GM23248 (cell line): Measurements from ENCODE around the gene AP2B1. TPM values are rescaled to one million over a fixed set of nuclear protein-coding genes. Genes with fewer than 3 reads are reported as not detected.

Source experiments
- DNase-seq: peaks from one replicate; pipeline ENCODE4 v3.0.0-alpha.2; 2015
- H2AFZ ChIP-seq: fragments of 200-600 bp; sonication (generic); 2 replicates; pipeline ENCODE4 v1.6.1; 2016; ENCODE audit warnings: antibody characterized with exemption
- H3F3A ChIP-seq: fragments of 200-600 bp; sonication (generic); 2 replicates; pipeline ENCODE4 v1.6.1; 2016; ENCODE audit warnings: mild to moderate bottlenecking, antibody characterized with exemption, mixed run types; ENCODE audit not compliant: insufficient read depth
- H3K27ac ChIP-seq: fragments of 200-600 bp; sonication (generic); 2 replicates; pipeline ENCODE4 v1.5.1; 2016; ENCODE audit warnings: mild to moderate bottlenecking
- H3K27me3 ChIP-seq: fragments of 200-600 bp; sonication (generic); replicated peaks from 2 replicates; pipeline ENCODE4 v1.6.1; 2016; ENCODE audit warnings: mild to moderate bottlenecking; ENCODE audit not compliant: insufficient read depth
- H3K36me3 ChIP-seq: fragments of 200-600 bp; sonication (generic); 2 replicates; pipeline ENCODE4 v1.6.1; 2016; ENCODE audit warnings: low read depth, mild to moderate bottlenecking
- H3K4me1 ChIP-seq: fragments of 200-600 bp; sonication (generic); 2 replicates; pipeline ENCODE4 v1.6.1; 2016; ENCODE audit warnings: mild to moderate bottlenecking; ENCODE audit not compliant: insufficient read depth
- H3K4me2 ChIP-seq: fragments of 200-600 bp; sonication (generic); one replicate; pipeline ENCODE4 v1.6.1; 2016; ENCODE audit warnings: mild to moderate bottlenecking; ENCODE audit not compliant: unreplicated experiment
- H3K4me3 ChIP-seq: fragments of 200-600 bp; sonication (generic); 2 replicates; pipeline ENCODE4 v1.5.1; 2016; ENCODE audit warnings: mild to moderate bottlenecking
- H3K79me2 ChIP-seq: fragments of 200-600 bp; sonication (generic); 2 replicates; pipeline ENCODE4 v1.6.1; 2016; ENCODE audit warnings: mild to moderate bottlenecking; ENCODE audit not compliant: insufficient read depth
- H3K9ac ChIP-seq: fragments of 200-600 bp; sonication (generic); 2 replicates; pipeline ENCODE4 v1.6.1; 2016; ENCODE audit warnings: mild to moderate bottlenecking
- H3K9me2 ChIP-seq: fragments of 200-600 bp; sonication (generic); 2 replicates; pipeline ENCODE4 v1.6.1; 2016; ENCODE audit warnings: mixed run types, mild to moderate bottlenecking, moderate library complexity; ENCODE audit not compliant: insufficient read depth
- H3K9me3 ChIP-seq: fragments of 200-600 bp; sonication (generic); one replicate; pipeline ENCODE4 v1.6.1; 2017; ENCODE audit warnings: low read depth
- H4K20me1 ChIP-seq: fragments of 200-600 bp; sonication (generic); 2 replicates; pipeline ENCODE4 v1.6.0; 2016; ENCODE audit not compliant: insufficient read depth
- EZH2 ChIP-seq: fragments of 200-600 bp; sonication (generic); IDR thresholded peaks from 2 replicates; pipeline ENCODE4 v1.6.1; 2018; ENCODE audit warnings: antibody characterized with exemption, mild to moderate bottlenecking; ENCODE audit not compliant: insufficient read depth, poor library complexity, severe bottlenecking
- EZH2phosphoT487 ChIP-seq: fragments of 200-600 bp; sonication (generic); IDR thresholded peaks from 2 replicates; pipeline ENCODE4 v1.6.1; 2018; ENCODE audit warnings: antibody characterized with exemption, moderate library complexity, mild to moderate bottlenecking, low read depth; ENCODE audit not compliant: insufficient read depth
- WGBS, 2 experiments: methylation state at CpG; one replicate each; pipeline ENCODE4 v1.1.6; 2015 to 2017; ENCODE audit warnings: low lambda C conversion rate in 2 of 2, low coverage in 1 of 2; ENCODE audit errors: missing lambda C conversion rate in 2 of 2; 5-methylcytosine and 5-hydroxymethylcytosine counted together
- in situ Hi-C: fragments of 300-500 bp; cut with MboI; formaldehyde crosslinking; loops from 2 replicates; pipeline ENCODE4 v1.15.0; 2020
- polyA plus RNA-seq: library from polyadenylated mRNA; unstranded; fragments of >200 nt; fragmentation: Nextera tagmentation; extraction: Ambion mirVana; gene quantifications from 2 replicates; pipeline ENCODE4 v1.2.1, GENCODE V29; 2016
- total RNA-seq: library from RNA; depleted of rRNA; stranded (reverse); fragments of >200 nt; shearing (Covaris generic); gene quantifications from 2 replicates; pipeline ENCODE4 v1.2.3, GENCODE V29; 2014; rRNA removed

The AP2B1 gene
- total RNA-seq (67.3 and 72.4 TPM in 2 replicates), polyA plus RNA-seq (85.9 and 92.6 TPM in 2 replicates)

GRCh38 chr17:35587074-35587961 lies at the start of gene AP2B1:
Gene AP2B1, plus strand, starts transcription at chr17:35587322. Its CDS starts 6,709 bp downstream, at chr17:35594031.
- Histone ChIP-seq H3K79me2 (peaks cover 50% of the 10 kb centered on the region), H3F3A (peaks cover 12% of the 10 kb centered on the region)
- 1 to 2% methylated on average over 39 to 50 of the region's 50 CpGs for WGBS, 2 experiments

GRCh38 chr17:35537601-35538141 lies 49.5 kb upstream of the AP2B1 start, which contains the start of gene SLFN12L:
Gene SLFN12L, minus strand, starts transcription at chr17:35537678. Its CDS starts 15,314 bp downstream, at chr17:35522364.
- H2AFZ ChIP-seq = peak within 1 kb of the TSS; percentile 27
- WGBS, 2 experiments = 77 to 79% methylated on average over 2 of the region's 2 CpGs

More at GRCh38 chr17:35587074-35587961, at the start of gene AP2B1:
- peak; percentile 91 for DNase-seq
- Histone ChIP-seq H3K9me2 (no peaks in the 10 kb centered on the region), H3K4me1 (peaks cover 19% of the 10 kb centered on the region), H3K27ac (peak within 1 kb of the TSS; percentile 90), H3K27me3 (no peaks in the 10 kb centered on the region), H3K36me3 (no peaks in the 10 kb centered on the region), H3K9ac (peak within 1 kb of the TSS; percentile 93), H3K4me3 (peak within 1 kb of the TSS; percentile 85), H4K20me1 (0 out of 2 replicates have a peak, but pooled peaks cover 6% of the 10 kb centered on the region), H3K4me2 (peak within 1 kb of the TSS; percentile 79), H3K9me3 (no peaks in the 10 kb centered on the region), H2AFZ (peak within 1 kb of the TSS; percentile 99)
- no peak for TF ChIP-seq EZH2phosphoT487
- TF ChIP-seq EZH2 = no peak
- in situ Hi-C loops = no loop called here

GRCh38 chr17:35539659-35540026 lies 47.5 kb upstream of the AP2B1 start:
- WGBS, 2 experiments = 32 to 35% methylated on average over 5 of the region's 5 CpGs
- Histone ChIP-seq H3F3A (peaks cover 5% of the 10 kb centered on the region; the same call in 1 of the 2 replicates), H3K4me3 (peak overlapping the region; percentile 40), H3K27me3 (no peaks in the 10 kb centered on the region), H3K79me2 (no peaks in the 10 kb centered on the region), H3K27ac (no peak overlapping the region), H2AFZ (peak overlapping the region; percentile 69), H3K36me3 (no peaks in the 10 kb centered on the region), H3K4me2 (peak overlapping the region; percentile 53), H3K9me2 (no peaks in the 10 kb centered on the region), H3K4me1 (no peaks in the 10 kb centered on the region), H3K9ac (0 out of 2 replicates have a peak overlapping the region, but pooled peaks have one; percentile 6), H4K20me1 (no peaks in the 10 kb centered on the region), H3K9me3 (no peaks in the 10 kb centered on the region)
- in situ Hi-C loops = loop anchor here (5.0 kb wide), 2 partner anchors 227 to 372 kb away; no protein-coding TSS in a partner anchor
- TF ChIP-seq EZH2 = no peak
- TF ChIP-seq EZH2phosphoT487 = no peak
- no peak for DNase-seq

More at GRCh38 chr17:35537601-35538141, 49.5 kb upstream of the AP2B1 start, which contains the start of gene SLFN12L:
- Histone ChIP-seq H3K79me2 (no peaks in the 10 kb centered on the region), H3K4me3 (no peak within 1 kb of the TSS), H3K27ac (no peak within 1 kb of the TSS), H3K4me1 (no peaks in the 10 kb centered on the region), H4K20me1 (no peaks in the 10 kb centered on the region), H3K9me2 (no peaks in the 10 kb centered on the region), H3K9me3 (no peaks in the 10 kb centered on the region), H3K9ac (no peak within 1 kb of the TSS), H3K27me3 (no peaks in the 10 kb centered on the region), H3K36me3 (no peaks in the 10 kb centered on the region), H3F3A (peaks cover 5% of the 10 kb centered on the region; the same call in 1 of the 2 replicates), H3K4me2 (no peak within 1 kb of the TSS)
- in situ Hi-C loops = loop anchor here (5.0 kb wide), 2 partner anchors 225 to 370 kb away; no protein-coding TSS in a partner anchor
- DNase-seq = no peak
- TF ChIP-seq EZH2 = no peak
- no peak for TF ChIP-seq EZH2phosphoT487
